ENCODE measurements around the gene MBD4.
A peak's percentile ranks its signal among the peaks of the same experiment; 100 is the strongest.
"Not testable (repeated sequence)": the region's sequence is repeated elsewhere in the genome, so short reads cannot be mapped to it uniquely, and the experiment has no call there.

MBD4 gene

GRCh38 chr3:129439817-129440617 lies at the start of gene MBD4, which contains the start of gene IFT122:
Gene MBD4 (minus strand): TSS chr3:129439948. CDS start chr3:129439833, 115 bp downstream.
Gene IFT122 (plus strand): TSS chr3:129440224. CDS start chr3:129440331, 107 bp downstream.
- peak; percentile 97 to 98 (median 98) for DNase-seq (ENCODE audit: low read depth in 3 of 3, low spot score in 1 of 3)

- DNase-seq (ENCODE audit: low read depth in 3 of 3, low spot score in 1 of 3): not testable (repeated sequence)
Observed at GRCh38 chr3:129489258-129489657, 49.5 kb upstream of the MBD4 start.

- not testable (repeated sequence) for DNase-seq (ENCODE audit: low read depth in 3 of 3, low spot score in 1 of 3)
Observed at GRCh38 chr3:129487868-129488335, 48.2 kb upstream of the MBD4 start.

- no peak for DNase-seq (ENCODE audit: low read depth in 3 of 3, low spot score in 1 of 3)
Observed at GRCh38 chr3:129487183-129487867, 47.6 kb upstream of the MBD4 start.

GRCh38 chr3:129486664-129487035 lies 46.9 kb upstream of the MBD4 start:
- no peak for DNase-seq (ENCODE audit: low read depth in 3 of 3, low spot score in 1 of 3)

- no peak for DNase-seq (ENCODE audit: low read depth in 3 of 3, low spot score in 1 of 3)
Observed at GRCh38 chr3:129485721-129486663, 46.2 kb upstream of the MBD4 start.

GRCh38 chr3:129485146-129485545 lies 45.4 kb upstream of the MBD4 start:
- not testable (repeated sequence) for DNase-seq (ENCODE audit: low read depth in 3 of 3, low spot score in 1 of 3)

GRCh38 chr3:129483870-129484269 lies 44.1 kb upstream of the MBD4 start:
- no peak for DNase-seq (ENCODE audit: low read depth in 3 of 3, low spot score in 1 of 3)

GRCh38 chr3:129482721-129483120 lies 43.0 kb upstream of the MBD4 start:
- no peak for DNase-seq (ENCODE audit: low read depth in 3 of 3, low spot score in 1 of 3)

GRCh38 chr3:129481766-129482332 lies 42.1 kb upstream of the MBD4 start:
- DNase-seq (ENCODE audit: low read depth in 3 of 3, low spot score in 1 of 3): peak; percentile 4 to 29 (median 9)

GRCh38 chr3:129481225-129481765 lies 41.5 kb upstream of the MBD4 start:
- DNase-seq (ENCODE audit: low read depth in 3 of 3, low spot score in 1 of 3): not testable (repeated sequence)

- DNase-seq (ENCODE audit: low read depth in 3 of 3, low spot score in 1 of 3): no peak
Observed at GRCh38 chr3:129476586-129476985, 36.8 kb upstream of the MBD4 start.

- no peak for DNase-seq (ENCODE audit: low read depth in 3 of 3, low spot score in 1 of 3)
Observed at GRCh38 chr3:129475863-129476262, 36.1 kb upstream of the MBD4 start.

GRCh38 chr3:129474984-129475804 lies 35.4 kb upstream of the MBD4 start:
- no peak for DNase-seq (ENCODE audit: low read depth in 3 of 3, low spot score in 1 of 3)

GRCh38 chr3:129473769-129474152 lies 34.0 kb upstream of the MBD4 start:
- DNase-seq (ENCODE audit: low read depth in 3 of 3, low spot score in 1 of 3): no peak

- DNase-seq (ENCODE audit: low read depth in 3 of 3, low spot score in 1 of 3): no peak
Observed at GRCh38 chr3:129473067-129473768, 33.5 kb upstream of the MBD4 start.

GRCh38 chr3:129470861-129471260 lies 31.1 kb upstream of the MBD4 start:
- DNase-seq (ENCODE audit: low read depth in 3 of 3, low spot score in 1 of 3): no peak

GRCh38 chr3:129469026-129469425 lies 29.3 kb upstream of the MBD4 start:
- no peak for DNase-seq (ENCODE audit: low read depth in 3 of 3, low spot score in 1 of 3)

- DNase-seq (ENCODE audit: low read depth in 3 of 3, low spot score in 1 of 3): no peak
Observed at GRCh38 chr3:129467932-129468331, 28.2 kb upstream of the MBD4 start.
